Measurements from ENCODE around the gene AGMAT. TPM values are rescaled to one million over a fixed set of nuclear protein-coding genes. Genes with fewer than 3 reads are reported as not detected.
A peak's percentile ranks its signal among the peaks of the same experiment; 100 is the strongest.

The AGMAT gene
- total and polyA plus RNA-seq, 2 donors (not counting 1 experiment from before 2014, with no cell fraction given), result 3.5 to 3.7 TPM

GRCh38 chr1:15617173-15618076, 32.6 kb upstream of the AGMAT start, which contains the start of gene DDI2:
Gene DDI2, plus strand, starts transcription at chr1:15617458. Its CDS starts 213 bp downstream, at chr1:15617671.
- Mint-ChIP-seq H3K4me3 (peak within 1 kb of the TSS; percentile 91), H3K27me3 (no peaks in the 10 kb centered on the region), H3K9me3 (ENCODE audit: insufficient read depth) (no peaks in the 10 kb centered on the region), H3K4me1 (peaks cover 36% of the 10 kb centered on the region), H3K27ac (peak within 1 kb of the TSS; percentile 88)
- H3K27me3 ChIP-seq (replicated peaks in 1 of 4; ENCODE audit: control extremely low read depth in 1 of 4, control insufficient read depth in 3 of 4, insufficient read depth in 4 of 4, low read length in 3 of 4), result no peaks in the 10 kb centered on the region
- peak within 1 kb of the TSS; percentile 78 for H3K9ac ChIP-seq (ENCODE audit: low read length)
- H3K36me3 ChIP-seq (replicated peaks in 1 of 2; ENCODE audit: control extremely low read depth in 1 of 2, control insufficient read depth in 1 of 2, extremely low read depth in 1 of 2, insufficient read depth in 2 of 2, low read length in 1 of 2), result peaks cover 0 to 7% of the 10 kb centered on the region in 2 experiments
- peak; percentile 94 for DNase-seq
- H3K79me2 ChIP-seq (ENCODE audit: control insufficient read depth, insufficient read depth, low read length), result peaks cover 42% of the 10 kb centered on the region
- peak within 1 kb of the TSS; percentile 82 to 98 (median 90) for H3K4me3 ChIP-seq (ENCODE audit: control extremely low read depth in 1 of 5, extremely low read depth in 1 of 5, insufficient read depth in 1 of 5, low read depth in 2 of 5, low read length in 4 of 5)
- POLR2A ChIA-PET, result interaction anchor here (0.6 to 1.9 kb wide), 8 partner anchors 13 to 94 kb away, joined by 3 to 16 read pairs (median 4); partner anchors contain the start of gene CASP9
- peak within 1 kb of the TSS; percentile 85 for H3K4me2 ChIP-seq (replicated peaks; ENCODE audit: low read depth, low read length, poor library complexity, severe bottlenecking)
- WGBS (ENCODE audit: insufficient coverage), result under 1% methylated on average over 84 of the region's 86 CpGs
- peak within 1 kb of the TSS; percentile 94 for H2AFZ ChIP-seq (ENCODE audit: insufficient read depth, low read depth, low read length, poor library complexity, severe bottlenecking)
- H3K4me1 ChIP-seq (ENCODE audit: control insufficient read depth in 2 of 2, insufficient read depth in 2 of 2, low read length in 2 of 2), result peaks cover 27 to 32% of the 10 kb centered on the region in 2 donors
- CTCF ChIA-PET, result interaction anchor here (1.1 to 2.3 kb wide), 5 partner anchors 12 to 79 kb away, joined by 3 to 12 read pairs (median 4); no protein-coding TSS in a partner anchor
- ATAC-seq (ENCODE audit: low read depth), result peak; percentile 88
- TF ChIP-seq CTCF (IDR thresholded peaks at IDR 0.05), result no peak
- no peak for TF ChIP-seq EZH2 (IDR thresholded peaks at IDR 0.05; ENCODE audit: borderline replicate concordance, insufficient read depth, low read depth, low read length, poor library complexity, severe bottlenecking)
- H3K9me3 ChIP-seq (ENCODE audit: control extremely low read depth in 1 of 3, control insufficient read depth in 2 of 3, insufficient read depth in 1 of 3, low read length in 2 of 3), result no peaks in the 10 kb centered on the region
- intact Hi-C loops (cut with micrococcal nuclease), result loop anchor here (1.0 to 2.0 kb wide), 6 partner anchors 14 to 217 kb away; partner anchors contain the start of genes DNAJC16 and PLEKHM2
- peak within 1 kb of the TSS; percentile 88 to 92 for H3K27ac ChIP-seq (ENCODE audit: low read length in 2 of 2)
- peaks cover 16% of the 10 kb centered on the region for H4K20me1 ChIP-seq (ENCODE audit: control insufficient read depth, insufficient read depth, low read length, poor library complexity, severe bottlenecking)

Data from B cell (primary cell).